HG02938 (cell line): ENCODE measurements around the gene ATP6AP1.

Experiments used
- ATAC-seq: cut with Tn5 transposase; IDR thresholded peaks from one replicate; pipeline ENCODE4 v1.9.1; 2021; ENCODE audit warnings: mild to moderate bottlenecking, moderate library complexity; ENCODE audit not compliant: unreplicated experiment

ATP6AP1 gene

DNA sequence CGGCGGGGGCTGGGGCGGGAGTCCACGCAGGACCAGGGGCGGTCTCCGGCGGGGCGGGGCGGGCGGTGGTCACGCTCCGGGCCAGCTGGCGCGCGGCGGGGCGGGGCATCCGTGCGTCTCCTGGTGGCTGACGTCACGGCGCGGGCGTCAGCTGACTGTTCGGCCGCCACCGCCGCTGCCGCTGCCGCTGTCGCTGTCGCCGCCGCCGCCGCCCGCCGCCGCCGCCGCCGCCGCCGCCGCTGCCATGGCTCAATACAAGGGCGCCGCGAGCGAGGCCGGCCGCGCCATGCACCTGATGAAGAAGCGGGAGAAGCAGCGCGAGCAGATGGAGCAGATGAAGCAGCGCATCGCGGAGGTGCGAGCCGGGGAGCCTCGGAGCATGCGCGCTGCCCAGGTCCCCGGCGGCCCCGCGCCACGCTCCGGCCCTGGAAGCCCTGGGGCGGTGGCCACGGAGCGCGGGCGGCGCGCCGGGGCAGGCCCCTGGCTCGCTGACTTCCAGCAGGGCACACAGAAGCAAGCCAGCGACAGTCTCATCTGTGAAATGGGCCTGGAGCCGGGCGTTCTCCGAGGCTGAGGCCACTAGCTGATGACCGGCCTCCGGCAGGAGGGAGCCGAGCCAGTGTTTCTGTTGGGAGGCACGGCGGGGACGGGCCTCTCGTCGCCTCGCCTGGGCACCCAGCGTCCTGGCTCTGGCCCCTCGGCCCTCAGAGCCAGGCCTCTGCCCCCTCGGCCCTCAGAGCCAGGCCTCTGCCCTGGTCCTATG lies 15.7 kb downstream of the ATP6AP1 start, which contains the start of gene FAM50A:
TSS of gene FAM50A (plus strand) at position 150 of the 763 bp plus-strand sequence. CDS start at position 245, 95 bp downstream.
- ATAC-seq: peak; percentile 65

DNA sequence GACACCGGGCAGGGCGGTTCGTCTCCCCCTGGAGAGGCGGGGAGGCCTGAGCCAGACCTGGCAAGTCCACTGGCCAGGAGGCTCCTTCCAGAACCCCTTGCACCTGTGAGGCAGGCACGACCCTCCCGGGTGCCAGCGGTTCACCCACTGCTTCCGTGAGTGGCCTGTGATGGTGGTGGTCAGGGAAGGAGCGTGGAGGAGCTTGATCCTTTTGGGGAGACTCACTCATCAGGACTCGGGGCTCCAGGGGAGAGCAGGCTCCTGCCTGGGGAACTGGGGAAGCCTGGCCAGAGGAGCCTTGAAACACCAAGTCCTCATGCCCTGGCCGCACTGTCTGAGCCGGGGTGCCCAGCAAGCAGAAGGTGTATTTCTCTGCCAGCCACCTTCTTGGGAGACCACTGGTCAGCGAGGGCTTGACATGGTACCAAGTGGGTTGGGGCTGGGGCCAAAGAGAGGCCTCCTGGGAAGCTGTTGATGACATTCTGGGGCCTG lies 16.3 kb downstream of the ATP6AP1 start:
- no peak for ATAC-seq

DNA sequence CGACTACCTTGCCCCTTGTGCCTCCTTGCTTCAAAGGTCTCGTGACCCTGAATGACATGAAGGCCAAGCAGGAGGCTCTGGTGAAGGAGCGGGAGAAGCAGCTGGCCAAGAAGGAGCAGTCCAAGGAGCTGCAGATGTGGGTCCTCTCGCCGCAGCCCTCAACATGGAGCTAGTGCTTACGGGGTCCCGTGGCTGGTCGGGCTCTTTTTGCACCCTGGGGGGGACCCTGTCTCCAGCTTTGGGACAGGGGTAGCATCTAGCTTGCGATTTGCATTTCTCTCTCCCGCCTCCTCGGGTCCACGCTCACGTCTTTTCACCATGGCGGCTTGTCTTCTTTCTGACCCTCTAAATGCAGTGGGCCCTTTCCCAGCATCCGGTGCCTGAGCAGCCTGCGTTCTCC lies 17.3 kb downstream of the ATP6AP1 start:
- no peak for ATAC-seq

DNA sequence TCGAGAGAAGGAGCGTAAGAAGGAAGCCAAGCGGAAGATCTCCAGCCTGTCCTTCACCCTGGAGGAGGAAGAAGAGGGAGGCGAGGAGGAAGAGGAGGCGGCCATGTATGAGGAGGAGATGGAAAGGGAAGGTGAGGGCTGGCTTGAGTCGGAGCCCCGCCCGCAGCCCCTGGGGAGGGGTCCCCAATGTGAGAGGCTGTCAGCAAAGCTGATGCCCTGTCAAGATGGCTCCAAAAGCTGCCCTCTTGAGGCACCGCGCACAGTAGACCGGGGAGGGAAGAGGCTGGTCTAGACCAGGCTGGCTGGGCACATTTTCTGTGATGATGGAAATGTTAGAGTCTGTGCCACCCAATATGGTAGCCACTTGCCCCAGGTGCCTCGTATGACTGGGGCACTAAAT lies 18.0 kb downstream of the ATP6AP1 start:
- no peak for ATAC-seq

DNA sequence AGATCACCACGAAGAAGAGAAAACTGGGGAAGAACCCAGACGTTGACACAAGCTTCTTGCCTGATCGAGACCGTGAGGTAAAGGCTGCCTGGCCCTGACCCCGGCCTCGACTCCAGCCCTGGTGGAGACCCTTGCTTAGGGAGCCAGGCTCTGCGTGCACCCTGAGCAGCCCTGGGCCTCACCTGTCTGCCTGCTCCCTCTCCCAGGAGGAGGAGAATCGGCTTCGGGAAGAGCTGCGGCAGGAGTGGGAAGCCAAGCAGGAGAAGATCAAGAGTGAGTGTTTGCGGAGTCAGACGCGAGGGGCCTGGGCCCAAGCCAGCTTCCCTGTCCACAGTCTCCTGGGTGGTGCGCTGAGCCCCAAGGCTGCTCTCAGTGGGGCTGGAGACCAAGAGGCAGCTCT lies 20.0 kb downstream of the ATP6AP1 start:
- no peak for ATAC-seq

DNA sequence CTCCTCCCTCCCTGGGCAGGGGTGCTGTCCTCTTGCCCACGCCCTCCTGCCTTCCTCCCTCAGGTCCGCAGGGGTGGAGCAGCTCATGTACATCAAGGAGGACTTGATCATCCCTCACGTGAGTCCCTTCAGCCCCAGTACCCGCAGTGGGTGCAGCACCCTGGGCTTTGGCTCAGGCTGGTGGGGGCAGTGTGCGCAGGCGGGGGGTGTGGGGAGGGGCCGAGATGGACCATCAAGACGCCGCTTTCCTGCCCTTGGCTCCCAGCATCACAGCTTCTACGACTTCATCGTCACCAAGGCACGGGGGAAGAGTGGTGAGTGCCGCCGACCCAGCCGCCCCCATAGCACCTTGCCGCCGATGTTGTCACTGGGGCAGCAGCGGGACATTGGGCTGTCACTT lies 21.1 kb downstream of the ATP6AP1 start:
- ATAC-seq: no peak

DNA sequence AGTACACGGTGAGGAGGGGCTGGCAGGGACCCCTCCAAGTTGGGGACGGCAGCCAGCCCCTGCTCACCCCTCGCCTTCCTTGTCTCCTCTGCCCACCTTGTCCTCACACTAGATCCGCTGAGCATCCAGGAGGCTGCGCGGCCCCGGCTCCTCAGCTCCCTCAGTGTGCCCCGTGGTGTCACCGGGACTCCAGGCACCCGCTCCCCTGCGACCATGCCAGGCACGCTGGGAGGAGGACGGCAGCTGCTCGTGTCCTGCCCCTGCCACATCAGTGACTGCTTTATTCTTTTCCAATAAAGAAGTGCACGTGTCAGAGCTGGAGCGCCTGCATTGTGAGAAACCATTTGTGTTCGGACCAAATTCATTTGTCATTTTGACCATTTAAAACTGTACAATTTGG lies 21.8 kb downstream of the ATP6AP1 start:
- no peak for ATAC-seq

DNA sequence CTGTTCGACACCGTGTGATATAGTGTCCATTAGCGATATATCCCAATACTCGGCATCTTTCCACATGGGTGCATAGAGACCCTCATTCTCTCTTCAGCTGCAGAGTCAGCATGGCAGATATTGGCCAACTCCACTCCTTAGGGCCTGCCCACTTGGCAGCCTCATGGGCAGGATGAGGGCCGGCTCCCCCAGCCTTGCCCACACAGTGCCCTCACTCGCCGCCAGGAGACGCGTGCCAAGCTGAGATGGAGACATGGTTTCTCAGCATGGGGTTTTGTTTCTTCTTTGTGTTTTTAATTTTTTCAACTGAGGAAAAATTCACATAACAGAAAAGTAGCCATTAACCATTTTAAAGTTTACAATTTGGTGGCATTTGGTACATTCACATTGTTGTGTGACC lies 24.3 kb downstream of the ATP6AP1 start:
- ATAC-seq: no peak

DNA sequence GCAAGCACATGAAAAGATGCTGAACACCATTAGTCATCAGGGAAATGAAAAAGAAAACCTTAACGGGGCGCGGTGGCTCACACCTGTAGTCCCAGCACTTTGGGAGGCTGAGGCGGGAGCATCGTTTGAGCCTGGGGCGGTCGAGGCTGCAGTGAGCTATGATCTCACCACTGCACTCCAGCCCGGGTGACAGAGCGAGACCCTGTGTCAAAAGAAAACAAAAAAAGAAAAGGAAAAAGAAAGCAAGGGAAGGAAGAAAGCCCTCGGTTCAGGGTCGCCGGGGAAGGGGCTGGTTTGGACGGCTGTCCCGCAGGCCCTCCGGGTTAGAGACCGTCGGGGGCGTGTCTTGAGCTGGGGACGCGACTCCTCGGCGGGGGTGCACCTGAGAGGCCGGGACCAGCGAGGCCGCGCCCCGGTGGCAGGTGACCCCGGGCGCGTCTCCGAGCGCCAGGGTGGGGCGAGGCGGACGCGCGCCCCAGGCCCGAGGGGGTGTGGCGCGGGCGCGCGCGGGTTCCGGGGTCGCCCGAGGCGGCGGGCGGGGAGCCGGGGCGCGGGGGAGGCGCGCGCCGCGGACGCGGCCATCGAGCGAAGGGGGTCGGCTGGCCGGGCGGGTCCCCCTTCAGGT lies 29.1 kb downstream of the ATP6AP1 start:
- no peak for ATAC-seq

DNA sequence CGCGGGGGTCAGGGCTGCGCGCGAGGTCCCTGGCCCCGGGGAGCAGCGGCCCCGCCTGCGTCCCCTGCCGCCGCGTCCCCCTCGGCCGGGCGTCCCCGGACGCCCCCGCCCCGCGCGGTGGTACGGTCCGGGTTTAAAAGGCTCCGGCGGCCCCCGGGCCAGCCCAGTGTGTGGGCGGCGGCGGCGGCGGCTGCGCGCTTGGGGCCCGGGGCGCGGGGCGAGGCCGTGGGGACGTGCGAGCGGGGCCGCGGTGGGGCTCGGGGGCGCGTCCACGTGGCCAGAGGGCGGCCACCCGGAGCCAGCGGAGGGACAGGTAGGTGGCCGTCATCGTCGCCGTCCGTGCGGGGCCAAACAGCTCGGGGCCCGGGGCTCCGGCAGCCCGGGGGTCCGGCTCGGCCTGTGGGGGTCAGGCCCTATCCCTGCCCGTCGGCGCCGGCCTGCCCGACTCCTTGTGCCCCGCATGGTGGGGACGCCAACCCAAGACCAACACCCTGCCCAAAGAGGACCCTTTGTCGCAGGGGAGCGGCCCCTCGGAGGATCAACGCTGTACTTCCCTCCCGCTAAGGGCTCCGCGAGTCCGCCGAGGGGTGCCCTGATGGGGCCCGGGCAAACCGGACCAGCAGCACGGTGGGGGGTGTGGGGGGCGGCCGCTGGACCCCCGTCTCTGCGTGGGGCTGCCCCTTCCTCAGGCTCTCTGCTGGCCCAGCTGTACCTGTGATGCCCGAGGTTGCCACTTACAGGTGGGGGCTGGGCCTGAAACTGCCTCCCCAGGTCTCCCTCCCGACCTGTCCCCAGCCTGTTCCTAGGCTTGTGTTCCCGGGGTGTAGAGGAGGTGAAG lies 29.9 kb downstream of the ATP6AP1 start, which contains the start of gene PLXNA3:
TSS of gene PLXNA3 (plus strand) at position 166 of the 838 bp plus-strand sequence. CDS start 1,903 bp downstream, outside the sequence.
- no peak for ATAC-seq

DNA sequence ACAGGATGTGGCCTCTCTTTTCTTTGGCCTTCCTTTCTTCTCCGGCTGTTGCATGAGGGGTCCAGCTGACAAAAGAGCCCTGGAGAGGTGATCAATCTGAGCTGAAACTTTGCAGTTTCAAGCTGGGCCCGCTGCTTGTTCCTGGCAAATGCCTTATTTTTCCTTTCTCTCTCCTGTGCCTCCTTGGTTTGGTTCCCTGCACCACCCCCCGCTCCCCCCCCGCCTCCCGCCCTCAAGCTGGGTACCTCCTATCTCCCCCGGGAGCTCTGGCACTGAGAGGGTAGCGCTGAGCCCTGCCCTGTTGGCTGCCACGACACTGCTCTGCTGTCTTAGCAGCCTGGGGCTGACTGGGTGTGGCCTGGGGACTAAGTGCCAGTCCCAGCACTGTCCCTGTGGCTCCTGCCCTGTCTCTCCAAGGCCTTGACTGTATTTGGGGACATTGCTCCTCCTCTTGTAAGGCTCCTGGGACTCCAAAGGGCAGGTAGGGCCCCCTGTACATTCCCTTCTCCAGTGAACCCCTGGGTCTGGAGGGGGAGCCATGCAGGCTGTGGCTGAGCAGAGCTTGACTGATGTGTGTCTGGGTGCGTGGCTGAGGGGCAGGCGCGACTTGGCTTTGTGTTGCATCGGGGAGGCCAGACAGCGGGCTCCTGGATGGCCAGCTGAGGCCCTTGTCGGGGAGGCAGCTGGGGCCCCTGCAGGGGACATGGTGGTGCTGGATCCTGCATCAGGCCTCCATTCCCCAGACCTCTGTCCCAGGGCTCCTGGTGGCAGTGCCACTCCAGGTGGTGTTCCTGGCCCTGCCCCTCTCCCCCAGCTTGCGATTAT lies 30.7 kb downstream of the ATP6AP1 start:
- ATAC-seq: no peak

DNA sequence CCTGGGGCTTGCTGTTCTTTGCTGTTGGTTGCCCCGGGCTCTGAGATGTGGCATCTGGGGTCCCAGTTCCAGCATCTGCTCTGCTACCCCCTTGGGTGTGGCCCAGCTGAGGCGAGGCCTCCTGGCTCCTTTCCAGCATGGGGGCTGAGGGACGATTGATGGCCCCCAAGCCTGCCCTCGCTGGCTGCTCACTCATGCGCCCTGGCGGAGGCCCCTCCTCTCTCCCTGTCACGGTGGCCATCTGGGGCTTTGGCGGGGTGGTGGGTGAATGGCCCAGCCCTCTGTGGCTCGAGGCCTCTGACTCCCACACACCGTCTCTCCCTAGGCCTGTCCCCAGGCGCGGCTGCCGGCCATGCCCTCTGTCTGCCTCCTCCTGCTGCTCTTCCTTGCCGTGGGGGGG lies 31.4 kb downstream of the ATP6AP1 start:
- no peak for ATAC-seq

DNA sequence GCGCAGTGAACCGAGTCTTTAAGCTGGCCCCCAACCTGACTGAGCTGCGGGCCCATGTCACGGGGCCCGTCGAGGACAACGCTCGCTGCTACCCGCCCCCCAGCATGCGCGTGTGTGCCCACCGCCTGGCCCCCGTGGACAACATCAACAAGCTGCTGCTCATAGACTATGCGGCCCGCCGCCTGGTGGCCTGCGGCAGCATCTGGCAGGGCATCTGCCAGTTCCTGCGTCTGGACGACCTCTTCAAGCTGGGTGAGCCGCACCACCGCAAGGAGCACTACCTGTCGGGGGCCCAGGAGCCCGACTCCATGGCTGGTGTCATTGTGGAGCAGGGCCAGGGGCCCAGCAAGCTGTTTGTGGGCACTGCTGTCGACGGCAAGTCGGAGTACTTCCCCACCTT lies 31.8 kb downstream of the ATP6AP1 start:
- no peak for ATAC-seq

DNA sequence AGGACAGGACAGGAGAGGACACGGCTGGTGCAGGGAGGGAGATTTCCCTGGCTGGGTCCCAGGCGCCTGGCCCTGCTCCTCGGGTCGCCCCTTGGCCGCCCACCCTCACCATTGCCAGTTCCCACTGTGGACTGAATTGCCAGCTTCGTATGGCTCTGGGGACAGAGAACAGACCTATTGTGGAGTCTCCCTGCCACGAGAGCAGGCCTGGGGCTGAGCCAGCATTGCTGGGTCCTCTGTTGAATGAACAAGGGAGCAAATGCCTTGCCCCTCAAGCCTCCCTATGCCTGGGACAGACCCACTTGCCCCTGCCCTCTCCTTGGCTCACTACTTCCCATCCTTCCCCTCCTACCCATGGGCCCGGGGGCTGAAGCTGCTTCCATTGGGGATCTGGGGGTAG lies 33.9 kb downstream of the ATP6AP1 start:
- ATAC-seq: no peak

DNA sequence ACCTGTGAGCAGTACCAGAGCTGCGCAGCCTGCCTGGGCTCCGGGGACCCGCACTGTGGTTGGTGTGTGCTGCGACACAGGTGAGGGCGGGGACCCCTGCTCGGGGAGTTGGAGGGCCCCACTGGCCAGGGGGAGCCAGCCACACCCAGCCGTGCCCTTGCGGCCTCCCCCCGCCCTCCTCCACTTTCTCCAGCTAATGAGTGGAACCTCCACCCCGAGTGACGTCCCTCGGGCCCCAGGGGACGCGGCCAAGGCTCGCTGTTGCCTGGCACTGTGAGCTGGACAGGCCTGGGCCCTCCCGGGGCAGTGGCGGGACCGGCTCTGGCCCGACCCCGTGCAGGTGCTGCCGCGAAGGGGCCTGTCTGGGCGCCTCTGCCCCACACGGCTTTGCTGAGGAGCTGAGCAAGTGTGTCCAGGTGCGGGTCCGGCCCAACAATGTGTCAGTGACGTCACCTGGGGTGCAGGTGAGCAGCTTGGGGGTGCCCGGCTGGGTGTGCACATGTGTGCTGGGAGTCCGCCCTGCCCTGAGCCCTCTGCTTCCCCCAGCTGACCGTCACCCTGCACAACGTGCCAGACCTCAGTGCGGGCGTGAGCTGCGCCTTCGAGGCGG lies 35.2 kb downstream of the ATP6AP1 start:
- ATAC-seq: no peak

DNA sequence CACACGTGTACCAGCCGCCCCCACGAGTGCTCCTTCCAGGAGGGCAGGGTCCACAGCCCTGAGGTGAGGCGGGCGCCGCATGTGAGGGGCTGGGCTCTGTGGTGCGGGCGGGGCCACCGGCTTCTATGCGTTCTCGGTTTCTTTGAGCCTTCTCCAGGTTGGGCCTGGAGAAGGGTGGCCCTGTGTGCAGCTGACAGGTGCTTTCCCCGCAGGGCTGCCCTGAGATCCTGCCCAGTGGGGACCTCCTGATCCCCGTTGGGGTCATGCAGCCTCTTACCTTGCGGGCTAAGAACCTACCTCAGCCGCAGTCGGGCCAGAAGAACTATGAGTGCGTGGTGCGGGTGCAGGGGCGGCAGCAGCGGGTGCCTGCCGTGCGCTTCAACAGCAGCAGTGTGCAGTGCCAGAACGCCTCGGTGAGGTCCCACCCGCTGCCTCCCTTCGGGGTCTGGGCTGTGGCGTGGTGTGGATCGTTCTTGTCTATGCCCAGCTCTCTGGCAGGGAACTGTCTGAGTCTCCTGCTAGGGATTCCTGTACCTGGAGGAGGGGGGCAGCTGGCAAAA lies 36.4 kb downstream of the ATP6AP1 start:
- ATAC-seq: no peak

DNA sequence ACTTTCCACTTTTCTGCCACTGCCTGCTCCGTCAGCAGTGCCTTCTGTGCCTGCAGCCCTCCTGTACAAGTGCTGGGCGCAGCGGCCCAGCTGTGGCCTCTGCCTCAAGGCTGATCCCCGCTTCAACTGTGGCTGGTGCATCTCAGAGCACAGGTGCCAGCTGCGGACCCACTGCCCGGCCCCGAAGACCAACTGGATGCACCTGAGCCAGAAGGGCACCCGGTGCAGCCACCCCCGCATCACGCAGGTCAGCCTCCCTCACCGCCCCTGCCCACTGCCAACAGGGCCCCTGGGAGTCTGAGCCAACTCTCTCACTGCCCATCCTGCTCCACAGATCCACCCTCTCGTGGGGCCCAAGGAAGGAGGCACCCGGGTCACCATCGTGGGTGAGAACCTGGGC lies 37.1 kb downstream of the ATP6AP1 start:
- ATAC-seq: no peak

DNA sequence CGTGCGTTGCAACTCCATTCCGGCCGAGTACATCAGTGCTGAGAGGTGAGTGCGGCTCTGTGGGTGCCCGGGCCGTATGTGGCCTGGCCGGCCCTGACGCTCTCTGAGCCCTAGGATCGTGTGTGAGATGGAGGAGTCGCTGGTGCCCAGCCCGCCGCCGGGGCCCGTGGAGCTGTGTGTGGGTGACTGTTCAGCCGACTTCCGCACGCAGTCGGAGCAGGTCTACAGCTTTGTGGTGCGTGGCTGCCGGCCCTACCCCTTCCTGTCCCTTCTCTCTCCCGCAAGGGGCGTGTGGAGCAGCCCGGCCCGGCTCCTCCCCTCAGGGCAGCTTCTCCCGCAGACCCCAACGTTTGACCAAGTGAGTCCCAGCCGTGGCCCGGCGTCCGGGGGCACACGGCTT lies 37.6 kb downstream of the ATP6AP1 start:
- ATAC-seq: no peak

DNA sequence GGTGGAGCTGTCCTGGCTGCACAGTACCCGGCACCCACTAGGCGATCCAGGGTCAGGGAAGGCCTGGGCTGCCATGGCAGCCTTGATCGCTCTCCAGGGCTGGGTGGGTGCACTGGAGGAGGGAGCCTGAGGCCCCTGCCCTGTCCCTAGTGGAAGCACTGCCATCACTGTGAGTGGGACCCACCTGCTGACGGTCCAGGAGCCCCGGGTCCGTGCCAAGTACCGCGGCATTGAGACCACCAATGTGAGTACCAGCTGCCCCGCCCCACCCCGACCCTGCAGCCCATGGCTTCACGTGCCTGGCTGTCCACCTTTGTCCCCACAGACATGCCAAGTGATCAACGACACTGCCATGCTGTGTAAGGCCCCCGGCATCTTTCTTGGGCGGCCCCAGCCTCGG lies 38.4 kb downstream of the ATP6AP1 start:
- no peak for ATAC-seq

DNA sequence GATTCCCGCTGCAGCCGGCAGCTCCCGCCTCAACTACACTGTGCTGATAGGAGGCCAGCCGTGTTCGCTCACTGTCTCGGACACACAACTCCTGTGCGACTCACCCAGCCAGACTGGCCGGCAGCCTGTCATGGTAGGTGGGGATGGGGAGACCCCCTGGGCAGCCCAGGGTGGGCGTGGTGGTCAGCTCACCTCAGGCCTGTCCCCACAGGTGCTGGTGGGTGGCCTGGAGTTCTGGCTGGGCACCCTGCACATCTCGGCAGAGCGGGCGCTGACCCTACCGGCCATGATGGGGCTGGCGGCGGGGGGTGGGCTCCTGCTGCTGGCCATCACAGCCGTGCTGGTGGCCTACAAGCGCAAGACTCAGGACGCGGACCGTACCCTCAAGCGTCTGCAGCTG lies 39.1 kb downstream of the ATP6AP1 start:
- ATAC-seq: no peak
